HG03575 (cell line): ENCODE data around the gene MMUT.
"Not testable (repeated sequence)": the region's sequence is repeated elsewhere in the genome, so short reads cannot be mapped to it uniquely, and the experiment has no call there.

Source experiments
- ATAC-seq: cut with Tn5 transposase; IDR thresholded peaks from one replicate; pipeline ENCODE4 v1.9.1; 2021; ENCODE audit not compliant: unreplicated experiment, insufficient number of reproducible peaks, low FRiP score; ENCODE audit errors: extremely low read depth

MMUT gene

GRCh38 chr6:49462927-49463611, at the start of gene MMUT, which contains the start of gene CENPQ:
Gene MMUT (minus strand): TSS chr6:49463253. CDS start chr6:49459466, 3,787 bp downstream.
Gene CENPQ (plus strand): TSS chr6:49463370. CDS start chr6:49470177, 6,807 bp downstream.
- ATAC-seq = peak; percentile 92

DNA sequence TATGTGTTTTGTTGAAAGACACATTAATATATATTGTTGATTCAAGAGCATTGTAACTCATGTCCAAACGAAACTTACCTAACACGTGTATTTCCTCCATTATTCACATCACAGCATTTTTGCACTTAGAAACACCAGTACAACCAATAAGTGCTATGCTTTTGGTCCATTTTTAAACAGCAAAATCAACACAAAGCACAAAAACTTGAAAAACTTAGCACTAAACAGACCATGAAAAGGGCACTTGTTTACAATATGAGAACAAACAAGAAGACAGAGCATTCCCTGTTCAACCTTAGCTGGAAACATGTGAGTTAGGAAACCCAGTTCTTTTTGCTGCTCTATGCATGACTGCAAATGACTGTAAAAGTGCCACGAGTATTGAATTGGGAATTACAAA, 46.3 kb upstream of the MMUT start:
- ATAC-seq = no peak

GRCh38 chr6:49506569-49507111, 43.6 kb upstream of the MMUT start:
- no peak for ATAC-seq

DNA sequence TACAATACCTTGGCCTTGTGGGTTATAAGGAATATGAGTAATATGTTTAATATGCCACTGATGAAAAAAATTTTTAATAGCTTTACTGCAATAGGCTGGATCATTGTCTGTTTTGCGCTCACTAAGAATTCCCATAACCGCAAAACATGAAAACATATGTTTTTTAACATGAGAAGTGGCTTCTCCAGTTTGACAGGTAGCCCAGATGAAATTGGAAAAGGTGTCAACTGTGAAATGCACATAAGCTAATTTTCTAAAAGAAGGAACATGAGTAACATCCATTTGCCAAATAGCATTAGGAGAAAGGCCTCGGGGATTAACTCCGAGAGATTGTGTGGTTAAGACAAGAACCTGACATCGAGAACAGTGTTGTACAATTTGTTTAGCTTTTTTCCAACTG, 41.6 kb upstream of the MMUT start:
- no peak for ATAC-seq

DNA sequence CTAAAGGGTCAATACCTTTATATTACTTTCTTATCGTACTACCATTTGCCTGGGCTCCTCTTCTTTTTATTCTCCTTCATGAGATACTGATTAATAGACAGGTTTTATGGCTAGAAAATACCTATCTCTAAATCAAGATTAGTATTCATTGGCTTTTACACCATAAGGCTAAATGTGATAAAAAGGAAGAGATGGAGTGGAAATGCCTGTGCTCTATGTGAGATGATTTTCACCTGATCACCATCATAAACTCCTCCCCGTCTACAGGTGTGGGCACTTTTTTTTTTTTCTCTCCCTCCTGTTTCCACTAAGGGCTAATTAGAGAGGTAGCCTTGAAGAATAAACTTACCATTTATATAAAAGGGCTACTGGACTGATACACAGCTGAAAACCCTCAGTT, 36.6 kb upstream of the MMUT start, which contains the start of gene GLYATL3:
TSS of gene GLYATL3 (plus strand) at position 301 of the 400 bp plus-strand sequence. CDS start 12,068 bp downstream, outside the sequence.
- no peak for ATAC-seq

GRCh38 chr6:49499126-49499525, 36.1 kb upstream of the MMUT start:
- ATAC-seq = no peak

DNA sequence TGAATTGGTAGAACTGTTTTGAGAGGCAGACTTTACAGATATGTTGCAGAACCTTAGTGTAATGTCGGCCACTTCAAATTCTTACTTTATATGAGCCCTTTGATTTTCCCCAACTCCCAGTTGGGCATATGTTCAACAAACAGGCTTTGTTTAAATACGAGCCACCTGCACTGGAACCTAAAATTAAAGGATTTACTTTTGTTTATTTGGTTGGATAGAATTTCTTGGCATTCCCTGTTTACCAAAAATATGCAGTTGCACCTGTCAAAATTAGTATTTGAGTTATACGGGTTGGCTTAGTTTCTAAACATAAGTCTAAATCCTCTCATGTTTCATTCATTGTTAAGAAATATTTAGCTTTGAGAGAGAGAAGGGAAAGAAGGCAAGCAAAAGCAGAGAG, 34.3 kb upstream of the MMUT start:
- no peak for ATAC-seq

DNA sequence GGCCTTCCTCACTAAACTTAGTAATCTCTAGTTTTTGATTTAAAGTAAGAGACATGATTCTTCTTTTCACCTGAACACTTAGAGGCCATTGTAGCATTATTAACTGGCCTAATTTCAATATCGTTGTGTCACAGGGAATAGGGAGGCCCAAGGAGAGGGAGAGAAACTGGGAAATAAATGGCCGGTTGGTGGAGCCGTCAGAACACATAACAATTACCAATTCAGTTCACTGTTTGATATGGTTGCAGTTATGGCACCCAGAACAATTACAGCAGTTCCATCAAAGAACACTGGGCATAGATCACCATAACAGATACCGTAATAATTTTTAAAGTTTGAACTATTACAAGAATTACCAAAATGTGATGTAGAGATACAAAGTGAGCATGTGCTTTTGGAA, 27.6 kb upstream of the MMUT start:
- ATAC-seq = no peak

DNA sequence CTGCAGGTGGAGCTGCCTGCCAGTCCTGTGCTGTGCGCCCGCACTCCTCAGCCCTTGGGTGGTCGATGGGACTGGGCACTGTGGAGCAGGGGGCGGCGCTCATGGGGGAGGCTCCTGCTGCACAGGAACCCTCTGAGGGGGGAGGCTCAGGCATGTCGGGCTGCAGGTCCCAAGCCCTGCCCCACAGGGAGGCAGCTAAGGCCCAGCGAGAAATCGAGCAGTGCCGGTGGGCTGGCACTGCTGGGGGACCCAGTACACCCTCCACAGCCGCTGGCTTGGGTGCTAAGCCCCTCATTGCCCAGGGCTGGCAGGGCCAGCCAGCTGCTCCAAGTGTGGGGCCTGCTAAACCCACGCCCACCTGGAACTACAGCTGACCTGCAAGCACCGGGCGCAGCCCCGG, 20.3 kb upstream of the MMUT start:
- not testable (repeated sequence) for ATAC-seq

DNA sequence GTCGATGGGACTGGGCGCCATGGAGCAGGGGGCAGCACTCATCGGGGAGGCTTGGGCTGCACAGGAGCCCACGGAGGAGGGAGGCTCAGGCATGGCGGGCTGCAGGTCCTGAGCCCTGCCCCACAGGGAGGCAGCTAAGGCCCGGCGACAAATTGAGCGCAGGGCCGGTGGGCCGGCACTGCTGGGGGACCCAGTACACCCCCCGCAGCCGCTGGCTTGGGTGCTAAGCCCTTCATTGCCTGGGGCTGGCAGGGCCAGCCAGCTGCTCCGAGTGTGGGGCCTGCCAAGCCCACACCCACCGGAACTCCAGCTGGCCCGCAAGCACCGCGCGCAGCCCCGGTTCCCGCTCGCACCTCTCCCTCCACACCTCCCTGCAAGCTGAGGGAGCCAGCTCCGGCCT, 18.8 kb upstream of the MMUT start:
- not testable (repeated sequence) for ATAC-seq

- no peak for ATAC-seq
Observed at GRCh38 chr6:49479308-49479970, 16.4 kb upstream of the MMUT start.

GRCh38 chr6:49476564-49476963, 13.5 kb upstream of the MMUT start:
- not testable (repeated sequence) for ATAC-seq

DNA sequence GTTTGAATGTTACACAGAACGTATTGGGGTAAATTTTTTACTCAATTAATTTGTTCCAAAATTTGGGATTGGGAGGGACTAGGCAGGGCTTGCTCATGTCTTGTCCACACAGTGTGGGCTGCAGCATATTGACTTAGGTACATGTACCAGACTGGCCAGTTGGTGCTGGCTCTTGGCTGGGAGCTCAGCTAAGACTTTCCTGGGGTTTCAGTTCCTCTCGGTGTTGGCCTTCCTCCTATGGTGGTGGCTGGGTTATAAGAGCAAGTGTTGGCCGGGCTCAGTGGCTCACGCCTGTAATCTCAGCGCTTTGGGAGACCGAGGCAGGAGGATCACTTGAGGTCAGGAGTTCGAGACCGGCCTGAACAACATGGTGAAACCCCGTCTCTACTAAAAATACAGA, 5.0 kb upstream of the MMUT start:
- ATAC-seq = no peak

DNA sequence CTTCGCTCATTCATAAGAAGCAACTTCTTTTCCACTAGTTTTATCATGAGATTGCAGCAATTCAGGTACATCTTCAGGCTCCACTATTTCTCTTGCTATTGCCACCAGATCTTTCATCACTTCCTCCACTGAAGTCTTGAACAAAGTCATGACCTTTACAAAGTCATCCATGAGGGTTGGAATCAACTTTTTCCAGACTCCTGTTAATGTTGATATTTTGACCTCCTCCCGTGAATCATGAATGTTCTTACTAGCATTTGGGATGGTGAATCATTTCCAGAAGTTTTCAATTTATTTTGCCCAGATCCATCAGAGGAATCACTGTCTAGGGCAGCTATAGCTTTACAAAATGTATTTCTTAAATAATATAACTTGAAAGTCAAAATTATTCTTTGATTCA, 1.6 kb upstream of the MMUT start:
- no peak for ATAC-seq

DNA sequence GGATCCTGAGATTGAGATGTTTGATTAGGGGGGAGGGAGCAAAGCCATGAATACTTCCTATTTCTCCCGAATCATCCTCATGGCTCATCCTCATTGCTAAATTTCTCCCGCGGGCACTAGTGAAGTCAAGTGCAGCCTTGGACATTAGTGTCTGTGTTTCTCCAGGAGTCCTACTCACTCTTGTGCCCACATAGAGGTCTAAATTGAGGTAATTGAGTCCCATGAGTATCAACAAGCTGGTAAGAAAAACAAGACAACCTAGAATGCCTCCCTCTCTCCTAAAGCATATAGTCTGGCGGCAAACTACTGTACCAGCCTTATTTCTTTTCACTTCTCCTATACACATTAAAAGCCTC, 537 bp upstream of the MMUT start:
- no peak for ATAC-seq

DNA sequence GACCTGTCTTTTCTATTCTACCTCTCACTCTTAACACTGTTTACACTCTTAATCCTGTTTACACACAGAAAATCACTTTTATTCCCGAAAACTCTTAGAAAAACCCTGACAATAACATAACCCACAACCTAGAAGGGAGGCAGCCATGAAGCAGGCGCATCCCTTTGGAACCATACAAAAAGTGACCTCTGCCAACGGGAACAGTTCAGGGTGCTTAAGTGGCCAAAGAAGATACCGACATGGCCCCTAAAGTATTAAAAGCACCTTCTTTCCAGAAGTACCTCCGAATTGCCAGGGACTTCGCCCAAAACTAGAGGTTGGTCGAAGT, 490 bp downstream of the MMUT start:
- ATAC-seq = no peak

DNA sequence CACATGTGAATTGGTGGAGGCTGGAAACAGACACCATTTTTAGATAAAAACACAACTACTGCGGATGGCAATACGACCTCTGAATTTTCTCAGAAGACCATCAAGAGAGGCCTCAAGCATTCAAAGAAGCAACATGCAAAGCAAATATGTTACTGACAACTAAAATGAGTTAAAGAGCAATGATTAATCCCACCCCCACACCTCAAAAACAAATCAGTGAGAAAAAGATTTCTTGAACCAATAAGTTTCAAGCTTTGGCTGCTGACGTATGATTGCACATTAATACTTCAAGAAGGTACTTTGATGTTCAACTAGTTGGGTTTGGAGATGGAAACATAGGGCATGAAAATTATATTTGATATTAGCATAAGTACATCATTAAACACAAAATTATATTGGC, 982 bp downstream of the MMUT start:
- no peak for ATAC-seq

DNA sequence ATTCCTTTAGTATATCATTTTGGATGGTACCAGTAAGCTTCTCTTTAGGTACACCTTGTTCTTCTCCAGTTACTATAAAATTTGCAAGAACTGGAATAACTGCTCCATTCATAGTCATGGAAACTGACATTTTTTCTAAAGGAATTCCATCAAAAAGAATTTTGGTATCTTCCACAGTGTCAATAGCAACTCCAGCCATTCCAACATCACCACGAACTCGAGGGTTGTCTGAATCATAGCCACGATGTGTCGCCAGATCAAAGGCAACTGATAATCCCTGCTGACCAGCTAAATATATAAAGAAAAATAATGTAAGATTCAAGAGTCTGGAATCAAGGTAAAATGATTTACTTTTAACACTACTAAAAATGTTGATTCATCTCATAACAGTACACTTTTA, 5.3 kb downstream of the MMUT start:
- ATAC-seq = no peak

GRCh38 chr6:49454787-49455709, 8.0 kb downstream of the MMUT start:
- no peak for ATAC-seq
